H9 (cell line): ENCODE measurements around the gene NRXN3. TPM values are rescaled to one million over a fixed set of nuclear protein-coding genes. Genes with fewer than 3 reads are reported as not detected.

Experiments used
- DNase-seq: peaks from one replicate; pipeline ENCODE4 v3.0.0-alpha.2; 2017
- H2AFZ ChIP-seq: one replicate; pipeline ENCODE4 v1.6.1; 2013; ENCODE audit warnings: mild to moderate bottlenecking, low read length, control low read depth, moderate library complexity
- H2AK5ac ChIP-seq: 2 replicates; pipeline ENCODE4 v1.6.1; 2013; ENCODE audit warnings: low read length, control low read depth, mixed read lengths; ENCODE audit not compliant: insufficient read length
- H2BK120ac ChIP-seq: one replicate; pipeline ENCODE4 v1.6.1; 2013; ENCODE audit warnings: low read depth, mild to moderate bottlenecking, low read length, control low read depth, inconsistent platforms; ENCODE audit not compliant: poor library complexity, severe bottlenecking
- H2BK12ac ChIP-seq: 2 replicates; pipeline ENCODE4 v1.6.1; 2013; ENCODE audit warnings: low read length, control low read depth, mixed read lengths, low read depth; ENCODE audit not compliant: insufficient read length
- H2BK15ac ChIP-seq: 2 replicates; pipeline ENCODE4 v1.6.1; 2013; ENCODE audit warnings: low read depth, low read length, control low read depth
- H2BK20ac ChIP-seq: one replicate; pipeline ENCODE4 v1.6.1; 2013; ENCODE audit warnings: low read depth, mild to moderate bottlenecking, low read length, control low read depth, inconsistent platforms; ENCODE audit not compliant: poor library complexity, severe bottlenecking
- H2BK5ac ChIP-seq: 2 replicates; pipeline ENCODE4 v1.6.1; 2013; ENCODE audit warnings: low read length, control low read depth, mixed read lengths; ENCODE audit not compliant: insufficient read length
- H3K14ac ChIP-seq: 2 replicates; pipeline ENCODE4 v1.6.1; 2013; ENCODE audit warnings: low read length, control low read depth; ENCODE audit not compliant: insufficient read depth
- H3K18ac ChIP-seq: 2 replicates; pipeline ENCODE4 v1.6.1; 2013; ENCODE audit warnings: low read depth, mild to moderate bottlenecking, mixed read lengths, low read length, control low read depth; ENCODE audit not compliant: insufficient read length
- H3K23ac ChIP-seq: 2 replicates; pipeline ENCODE4 v1.6.1; 2013; ENCODE audit warnings: low read length, control low read depth, mixed read lengths, low read depth; ENCODE audit not compliant: insufficient read length
- H3K23me2 ChIP-seq: 2 replicates; pipeline ENCODE4 v1.6.1; 2013; ENCODE audit warnings: low read depth, mild to moderate bottlenecking, mixed read lengths, low read length, control low read depth; ENCODE audit not compliant: insufficient read length, poor library complexity, severe bottlenecking
- H3K27ac ChIP-seq: 2 replicates; pipeline ENCODE4 v1.5.1; 2013; ENCODE audit warnings: low read length, control low read depth, mixed read lengths, low read depth; ENCODE audit not compliant: insufficient read length
- H3K27me3 ChIP-seq: 2 replicates; pipeline ENCODE4 v1.6.1; 2013; ENCODE audit warnings: low read length, control low read depth, inconsistent platforms; ENCODE audit not compliant: insufficient read depth
- H3K4ac ChIP-seq: 2 replicates; pipeline ENCODE4 v1.6.1; 2013; ENCODE audit warnings: low read depth, mild to moderate bottlenecking, control low read depth, inconsistent platforms, low read length, moderate library complexity
- H3K4me1 ChIP-seq: 2 replicates; pipeline ENCODE4 v1.6.1; 2013; ENCODE audit warnings: low read length, control low read depth, inconsistent platforms; ENCODE audit not compliant: insufficient read depth
- H3K4me2 ChIP-seq: 2 replicates; pipeline ENCODE4 v1.6.1; 2013; ENCODE audit warnings: low read length, control low read depth, mixed read lengths; ENCODE audit not compliant: insufficient read length, insufficient read depth
- H3K56ac ChIP-seq: 2 replicates; pipeline ENCODE4 v1.6.1; 2013; ENCODE audit warnings: low read depth, mild to moderate bottlenecking, mixed read lengths, low read length, control low read depth; ENCODE audit not compliant: insufficient read length
- H3K79me1 ChIP-seq: 2 replicates; pipeline ENCODE4 v1.6.1; 2013; ENCODE audit warnings: low read depth, mild to moderate bottlenecking, moderate library complexity, low read length, control low read depth, inconsistent platforms; ENCODE audit not compliant: insufficient read depth, poor library complexity, severe bottlenecking
- H3K79me2 ChIP-seq: 2 replicates; pipeline ENCODE4 v1.6.1; 2013; ENCODE audit warnings: low read length, control low read depth, inconsistent platforms; ENCODE audit not compliant: insufficient read depth
- H3K9ac ChIP-seq: 2 replicates; pipeline ENCODE4 v1.6.1; 2013; ENCODE audit warnings: low read length, control low read depth, mixed read lengths; ENCODE audit not compliant: insufficient read length; ENCODE audit errors: extremely low read depth
- H3K9me3 ChIP-seq: one replicate; pipeline ENCODE4 v1.6.1; 2013; ENCODE audit warnings: low read depth, low read length, inconsistent platforms; ENCODE audit not compliant: control insufficient read depth
- H3T11ph ChIP-seq: one replicate; pipeline ENCODE4 v1.6.1; 2013; ENCODE audit warnings: mild to moderate bottlenecking, low read length, control low read depth, inconsistent platforms
- H4K20me1 ChIP-seq: one replicate; pipeline ENCODE4 v1.6.1; 2013; ENCODE audit not compliant: control insufficient read depth, insufficient read length, insufficient read depth
- H4K5ac ChIP-seq: 2 replicates; pipeline ENCODE4 v1.6.1; 2013; ENCODE audit warnings: low read depth, mild to moderate bottlenecking, mixed read lengths, low read length, control low read depth; ENCODE audit not compliant: insufficient read length
- H4K8ac ChIP-seq: replicated peaks from 2 replicates; pipeline ENCODE4 v1.6.1; 2013; ENCODE audit warnings: low read length, control low read depth, mixed read lengths, low read depth; ENCODE audit not compliant: insufficient read length
- H4K91ac ChIP-seq: 2 replicates; pipeline ENCODE4 v1.6.1; 2013; ENCODE audit warnings: low read depth, mild to moderate bottlenecking, moderate library complexity, mixed read lengths, low read length, control low read depth; ENCODE audit not compliant: insufficient read length
- H3K27ac Mint-ChIP-seq, 3 experiments: 2 replicates in 2 of 3; 3 replicates in 1 of 3; pipeline ENCODE4 v1.8.0; 2020 to 2021; ENCODE audit warnings: mixed read lengths in 3 of 3, mild to moderate bottlenecking in 1 of 3, moderate library complexity in 1 of 3
- H3K27me3 Mint-ChIP-seq: 2 replicates; pipeline ENCODE4 v1.8.0; 2021; ENCODE audit warnings: low read depth, mild to moderate bottlenecking, moderate library complexity, mixed read lengths
- H3K36me3 Mint-ChIP-seq, 3 experiments: 2 replicates in 2 of 3; 3 replicates in 1 of 3; pipeline ENCODE4 v1.8.0; 2020 to 2021; ENCODE audit warnings: low read depth in 3 of 3, mixed read lengths in 3 of 3; ENCODE audit not compliant: insufficient read depth in 1 of 3
- H3K4me1 Mint-ChIP-seq, 2 experiments: 2 replicates each; pipeline ENCODE4 v1.8.0; 2020; ENCODE audit warnings: mixed read lengths in 2 of 2
- H3K4me3 Mint-ChIP-seq, 2 experiments: 2 replicates in 1 of 2; 3 replicates in 1 of 2; pipeline ENCODE4 v1.8.0; 2020 to 2021; ENCODE audit warnings: mild to moderate bottlenecking in 2 of 2, mixed read lengths in 2 of 2, moderate library complexity in 1 of 2
- H3K9me3 Mint-ChIP-seq, 2 experiments: 2 replicates in 1 of 2; 3 replicates in 1 of 2; pipeline ENCODE4 v1.8.0; 2020; ENCODE audit warnings: mild to moderate bottlenecking in 2 of 2, mixed read lengths in 2 of 2, moderate library complexity in 1 of 2
- WGBS: extraction: QIAGEN DNeasy Blood & Tissue Kit; methylation state at CpG from one replicate; pipeline ENCODE4 v1.1.7; 2013; ENCODE audit warnings: missing lambda C conversion rate, low lambda C conversion rate, mixed read lengths; ENCODE audit not compliant: insufficient read length; ENCODE audit errors: extremely low coverage; 5-methylcytosine and 5-hydroxymethylcytosine counted together
- total RNA-seq: library from RNA; stranded (reverse); gene quantifications from 2 replicates; pipeline ENCODE4 v1.2.1, GENCODE V29; 2021
- TF ChIP-seq, protein P1 (sequence below): fragments of 200-600 bp; sonication (generic); conservative IDR thresholded peaks from 3 replicates; pipeline ENCODE4 v1.8.0; 2021; ENCODE audit warnings: antibody characterized with exemption, mild to moderate bottlenecking

Gene NRXN3
- total RNA-seq, 1 experiment from 2014 or later = 1.8 TPM

DNA sequence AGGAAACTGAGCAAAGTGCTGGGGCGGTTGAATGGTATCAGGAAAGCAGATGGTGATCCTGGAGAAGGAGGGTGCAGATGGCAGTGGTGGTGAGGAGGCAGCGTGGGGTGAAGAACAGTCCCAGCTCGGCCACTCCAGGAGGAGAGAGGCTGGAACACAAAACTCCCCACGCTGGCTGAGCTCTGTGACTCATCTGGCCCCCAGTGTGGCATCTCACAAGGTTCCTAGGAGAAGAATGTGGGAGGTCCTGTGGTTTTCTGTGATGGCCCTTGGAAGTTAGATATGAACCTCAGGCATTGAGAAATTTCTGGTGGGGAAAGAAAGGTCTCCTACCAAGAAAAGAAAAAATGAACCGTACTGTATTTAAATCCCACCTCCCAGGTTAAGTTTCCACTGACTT is 8.0 kb upstream of the NRXN3 start:
- no peak overlapping the region for H2BK20ac ChIP-seq
- Mint-ChIP-seq H3K4me1 (peaks cover 8 to 13% of the 10 kb centered on the region in 2 experiments), H3K27ac (peak overlapping the region in 1 of 3 experiments; percentile 11; a peak in 1 of 7 replicates), H3K27me3 (no peaks in the 10 kb centered on the region; the same call in 1 of the 2 replicates), H3K4me3 (no peak overlapping the region), H3K9me3 (no peaks in the 10 kb centered on the region), H3K36me3 (no peaks in the 10 kb centered on the region)
- no peak overlapping the region for H3K4me2 ChIP-seq
- H3K4ac ChIP-seq = no peak overlapping the region
- H3T11ph ChIP-seq = no peak overlapping the region
- no peak overlapping the region for H3K14ac ChIP-seq
- H3K27me3 ChIP-seq = no peaks in the 10 kb centered on the region
- no peak for DNase-seq
- H2BK12ac ChIP-seq = no peak overlapping the region
- H2BK120ac ChIP-seq = no peak overlapping the region
- H3K23ac ChIP-seq = no peak overlapping the region
- H3K18ac ChIP-seq = no peak overlapping the region
- no peak overlapping the region for H2AK5ac ChIP-seq
- no peaks in the 10 kb centered on the region for H3K79me1 ChIP-seq
- H3K4me1 ChIP-seq = no peaks in the 10 kb centered on the region
- TF ChIP-seq, protein P1, sequence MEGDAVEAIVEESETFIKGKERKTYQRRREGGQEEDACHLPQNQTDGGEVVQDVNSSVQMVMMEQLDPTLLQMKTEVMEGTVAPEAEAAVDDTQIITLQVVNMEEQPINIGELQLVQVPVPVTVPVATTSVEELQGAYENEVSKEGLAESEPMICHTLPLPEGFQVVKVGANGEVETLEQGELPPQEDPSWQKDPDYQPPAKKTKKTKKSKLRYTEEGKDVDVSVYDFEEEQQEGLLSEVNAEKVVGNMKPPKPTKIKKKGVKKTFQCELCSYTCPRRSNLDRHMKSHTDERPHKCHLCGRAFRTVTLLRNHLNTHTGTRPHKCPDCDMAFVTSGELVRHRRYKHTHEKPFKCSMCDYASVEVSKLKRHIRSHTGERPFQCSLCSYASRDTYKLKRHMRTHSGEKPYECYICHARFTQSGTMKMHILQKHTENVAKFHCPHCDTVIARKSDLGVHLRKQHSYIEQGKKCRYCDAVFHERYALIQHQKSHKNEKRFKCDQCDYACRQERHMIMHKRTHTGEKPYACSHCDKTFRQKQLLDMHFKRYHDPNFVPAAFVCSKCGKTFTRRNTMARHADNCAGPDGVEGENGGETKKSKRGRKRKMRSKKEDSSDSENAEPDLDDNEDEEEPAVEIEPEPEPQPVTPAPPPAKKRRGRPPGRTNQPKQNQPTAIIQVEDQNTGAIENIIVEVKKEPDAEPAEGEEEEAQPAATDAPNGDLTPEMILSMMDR = no peak
- H4K91ac ChIP-seq = no peak overlapping the region
- H2BK15ac ChIP-seq = no peak overlapping the region
- WGBS = no CpG with 5 or more reads among the region's 5 CpGs
- no peak overlapping the region for H4K5ac ChIP-seq
- no peak overlapping the region for H3K56ac ChIP-seq
- no peaks in the 10 kb centered on the region for H3K23me2 ChIP-seq
- no peak overlapping the region for H2AFZ ChIP-seq
- no peaks in the 10 kb centered on the region for H3K9me3 ChIP-seq
- no peak overlapping the region for H3K9ac ChIP-seq
- no peaks in the 10 kb centered on the region for H4K20me1 ChIP-seq
- no peak overlapping the region for H3K27ac ChIP-seq
- no peak overlapping the region for H4K8ac ChIP-seq
- no peak overlapping the region for H2BK5ac ChIP-seq
- no peaks in the 10 kb centered on the region for H3K79me2 ChIP-seq
